SK-N-SH (cell line): ENCODE data around the gene CCR6. TPM values are rescaled to one million over a fixed set of nuclear protein-coding genes. Genes with fewer than 3 reads are reported as not detected.
"Not testable (repeated sequence)": the region's sequence is repeated elsewhere in the genome, so short reads cannot be mapped to it uniquely, and the experiment has no call there.

Experiments used
- CTCF ChIA-PET: fragments of 300-600, 350-600 bp; formaldehyde crosslinking; extraction: SDS; loops from one replicate; lab custom pipeline; 2021; lab: Yijun Ruan, JAX
- POLR2A ChIA-PET: fragments of 350-600 bp; sonication (Branson Sonifier 250); formaldehyde crosslinking; extraction: SDS; loops from one replicate; lab custom pipeline; 2020; ENCODE audit warnings: antibody characterized with exemption, inconsistent platforms; lab: Yijun Ruan, JAX
- DNase-seq: peaks from one replicate; pipeline ENCODE4 v3.0.0; 2012
- H2AFZ ChIP-seq: fragments of 200-600 bp; sonication (generic); 2 replicates; pipeline ENCODE4 v1.8.1; 2016; ENCODE audit warnings: antibody characterized with exemption, mild to moderate bottlenecking, low read depth
- H3F3A ChIP-seq: fragments of 200-600 bp; sonication (generic); replicated peaks from 2 replicates; pipeline ENCODE3; 2016; ENCODE audit warnings: antibody characterized with exemption, mild to moderate bottlenecking; ENCODE audit not compliant: insufficient read depth
- H3K27ac ChIP-seq, 2 experiments: fragments of 200-500 bp in 1 of 2; fragments of 200-600 bp in 1 of 2; sonication (Bioruptor generic) in 1 of 2; sonication (generic), shearing (Covaris generic) in 1 of 2; 2 replicates each; pipeline versions ENCODE4 v1.5.1 to v1.6.1; 2014 to 2016; ENCODE audit warnings: low read depth in 2 of 2, inconsistent platforms in 1 of 2, low read length in 1 of 2, mild to moderate bottlenecking in 1 of 2, mixed read lengths in 1 of 2
- H3K27me3 ChIP-seq: fragments of 200-600 bp; sonication (generic), shearing (Covaris generic); 2 replicates; pipeline ENCODE4 v1.6.1; 2016; ENCODE audit warnings: mixed run types; ENCODE audit not compliant: insufficient read depth
- H3K36me3 ChIP-seq, 2 experiments: fragments of 200-500 bp in 1 of 2; fragments of 200-600 bp in 1 of 2; sonication (Bioruptor generic) in 1 of 2; sonication (generic) in 1 of 2; replicated peaks in 1 of 2; 2 replicates each; pipeline versions ENCODE3 to v1.5.1; 2014 to 2016; ENCODE audit warnings: low read length in 1 of 2, mild to moderate bottlenecking in 1 of 2; ENCODE audit not compliant: insufficient read depth in 2 of 2, control insufficient read depth in 1 of 2
- H3K4me1 ChIP-seq, 2 experiments: fragments of 200-500 bp in 1 of 2; fragments of 200-600 bp in 1 of 2; sonication (Bioruptor generic) in 1 of 2; sonication (generic), shearing (Covaris generic) in 1 of 2; 2 replicates each; pipeline versions ENCODE4 v1.5.1 to v1.6.1; 2014 to 2016; ENCODE audit warnings: low read depth in 1 of 2, low read length in 1 of 2, mixed run types in 1 of 2; ENCODE audit not compliant: insufficient read depth in 2 of 2, control insufficient read depth in 1 of 2
- H3K4me2 ChIP-seq: fragments of 200-600 bp; sonication (generic), shearing (Covaris generic); 2 replicates; pipeline ENCODE4 v1.6.1; 2017; ENCODE audit warnings: mixed run types
- H3K4me3 ChIP-seq, 2 experiments: fragments of 200-500 bp in 1 of 2; fragments of 200-600 bp in 1 of 2; sonication (Bioruptor generic) in 1 of 2; sonication (generic), shearing (Covaris generic) in 1 of 2; 2 replicates each; pipeline versions ENCODE4 v1.5.1 to v1.8.1; 2014 to 2016; ENCODE audit warnings: low read depth in 2 of 2, inconsistent platforms in 1 of 2, low read length in 1 of 2, mild to moderate bottlenecking in 1 of 2, mixed read lengths in 1 of 2, moderate library complexity in 1 of 2
- H3K79me2 ChIP-seq: fragments of 200-600 bp; sonication (generic); 2 replicates; pipeline ENCODE4 v1.8.1; 2017; ENCODE audit warnings: mild to moderate bottlenecking; ENCODE audit not compliant: insufficient read depth
- H3K9ac ChIP-seq: fragments of 200-600 bp; sonication (generic); 2 replicates; pipeline ENCODE4 v1.6.1; 2017; ENCODE audit warnings: mixed run types
- H3K9me2 ChIP-seq: fragments of 200-600 bp; sonication (generic); 2 replicates; pipeline ENCODE4 v1.6.1; 2017; ENCODE audit warnings: mixed run types
- H3K9me3 ChIP-seq: fragments of 200-600 bp; sonication (generic); 2 replicates; pipeline ENCODE4 v1.6.1; 2017; ENCODE audit warnings: mixed run types, mild to moderate bottlenecking, moderate library complexity
- H4K20me1 ChIP-seq: fragments of 200-600 bp; sonication (generic); 2 replicates; pipeline ENCODE4 v1.6.1; 2017; ENCODE audit warnings: mild to moderate bottlenecking, mixed run types; ENCODE audit not compliant: insufficient read depth
- WGBS: methylation state at CpG from one replicate; pipeline ENCODE4 v1.1.6; 2017; ENCODE audit warnings: low lambda C conversion rate; 5-methylcytosine and 5-hydroxymethylcytosine counted together
- polyA plus RNA-seq, 3 experiments: library from polyadenylated mRNA; depleted of rRNA; stranded (reverse); fragments of >200 nt; gene quantifications; 2 replicates each; pipeline ENCODE4 v1.2.3, GENCODE V29; 2012

The CCR6 gene
- polyA plus RNA-seq, 1 of the 3 experiments (the other 2 are of a cell fraction), result not detected

- H2AFZ ChIP-seq, H3F3A ChIP-seq, H3K36me3 ChIP-seq, H3K9me2 ChIP-seq, H3K4me3 ChIP-seq, CTCF ChIA-PET, H3K9me3 ChIP-seq, H3K27ac ChIP-seq, POLR2A ChIA-PET, H3K4me2 ChIP-seq, H3K4me1 ChIP-seq, DNase-seq, H3K9ac ChIP-seq, H4K20me1 ChIP-seq, H3K27me3 ChIP-seq, H3K79me2 ChIP-seq: not testable (repeated sequence)
- WGBS, result 61% methylated on average over 11 of the region's 11 CpGs
These were observed 48.4 kb downstream of the CCR6 start for GRCh38 chr6:167171300-167171699.

DNA sequence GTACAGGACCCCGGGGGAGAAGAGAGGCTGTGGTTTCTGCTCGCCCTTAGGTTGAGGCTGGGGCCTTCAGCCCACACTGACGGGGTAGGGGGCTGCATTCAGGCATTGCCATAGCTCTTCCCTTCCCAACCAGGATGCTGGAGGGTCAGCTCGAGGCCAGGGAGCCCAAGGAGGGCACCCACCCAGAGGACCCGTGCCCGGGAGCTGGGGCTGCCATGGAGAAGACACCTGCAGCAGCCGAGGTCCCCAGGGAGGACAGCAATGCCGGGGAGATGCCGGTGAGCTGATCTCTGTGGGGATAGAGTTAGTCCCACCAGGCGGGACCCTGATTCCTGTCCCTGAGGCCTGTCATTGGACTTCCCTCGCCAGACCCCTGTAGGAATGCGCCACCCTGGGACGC lies 49.1 kb downstream of the CCR6 start:
- H3K36me3 ChIP-seq, H3K27ac ChIP-seq, H3K79me2 ChIP-seq, H3K9ac ChIP-seq, H3K4me2 ChIP-seq, H3K4me3 ChIP-seq, POLR2A ChIA-PET, H3K9me3 ChIP-seq, H3K9me2 ChIP-seq, H4K20me1 ChIP-seq, H3K27me3 ChIP-seq, H3K4me1 ChIP-seq, CTCF ChIA-PET, H3F3A ChIP-seq, H2AFZ ChIP-seq, DNase-seq: not testable (repeated sequence)
- 75% methylated on average over 2 of the region's 13 CpGs for WGBS

GRCh38 chr6:167177271-167177670 lies 54.4 kb downstream of the CCR6 start:
- H3K36me3 ChIP-seq, H3K9ac ChIP-seq, H3K4me1 ChIP-seq, H3K27ac ChIP-seq, H3K79me2 ChIP-seq, H3K4me2 ChIP-seq, H3K27me3 ChIP-seq, H4K20me1 ChIP-seq, H2AFZ ChIP-seq, H3K4me3 ChIP-seq, H3K9me2 ChIP-seq, DNase-seq, H3K9me3 ChIP-seq, CTCF ChIA-PET, POLR2A ChIA-PET, H3F3A ChIP-seq: not testable (repeated sequence)
- no CpG with 5 or more reads among the region's 14 CpGs for WGBS

DNA sequence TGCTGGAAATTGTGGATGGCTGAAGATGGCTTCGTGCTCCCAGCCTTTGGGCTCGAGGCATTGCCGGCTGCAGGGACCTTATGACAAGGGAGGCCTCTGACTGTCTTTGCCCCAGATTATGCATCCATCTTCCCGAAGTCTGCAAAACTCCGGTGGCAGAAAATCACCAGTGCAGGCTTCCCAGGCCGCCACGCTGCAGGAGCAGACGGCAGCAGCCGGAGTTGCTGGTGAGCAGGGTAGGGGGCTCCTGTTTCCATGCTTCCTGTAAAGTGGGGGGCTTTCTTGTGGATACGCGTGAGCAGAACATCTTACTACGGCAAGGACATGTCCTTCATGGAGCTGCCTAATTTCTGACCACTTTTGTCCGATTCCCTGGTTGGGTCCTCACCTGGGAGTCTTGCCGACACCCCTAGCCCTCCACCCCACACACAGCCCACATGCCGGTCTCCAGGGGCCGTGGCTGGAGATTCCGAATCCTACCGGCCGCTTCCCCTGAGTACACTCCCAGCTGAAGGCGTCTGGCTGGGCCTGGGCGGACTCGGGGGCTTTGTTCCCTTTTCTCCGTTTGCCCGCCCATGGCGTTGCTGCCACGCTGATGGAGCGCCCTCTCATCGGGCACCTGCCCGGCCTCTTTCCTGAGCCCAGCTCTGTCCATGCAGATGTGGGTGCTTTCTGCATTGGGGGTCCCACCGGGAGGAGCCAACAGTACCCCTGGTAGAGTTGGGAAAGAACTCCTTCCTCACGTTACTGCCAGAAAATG lies 56.2 kb downstream of the CCR6 start:
- H3K27me3 ChIP-seq, H2AFZ ChIP-seq, H3K4me1 ChIP-seq, DNase-seq, H3K27ac ChIP-seq, H3K79me2 ChIP-seq, H4K20me1 ChIP-seq, H3K9ac ChIP-seq, POLR2A ChIA-PET, H3K9me3 ChIP-seq, H3K4me3 ChIP-seq, H3K9me2 ChIP-seq, CTCF ChIA-PET, H3K4me2 ChIP-seq, H3K36me3 ChIP-seq, H3F3A ChIP-seq: not testable (repeated sequence)
- whole genome bisulfite sequencing, result 73% methylated on average over 12 of the region's 31 CpGs

DNA sequence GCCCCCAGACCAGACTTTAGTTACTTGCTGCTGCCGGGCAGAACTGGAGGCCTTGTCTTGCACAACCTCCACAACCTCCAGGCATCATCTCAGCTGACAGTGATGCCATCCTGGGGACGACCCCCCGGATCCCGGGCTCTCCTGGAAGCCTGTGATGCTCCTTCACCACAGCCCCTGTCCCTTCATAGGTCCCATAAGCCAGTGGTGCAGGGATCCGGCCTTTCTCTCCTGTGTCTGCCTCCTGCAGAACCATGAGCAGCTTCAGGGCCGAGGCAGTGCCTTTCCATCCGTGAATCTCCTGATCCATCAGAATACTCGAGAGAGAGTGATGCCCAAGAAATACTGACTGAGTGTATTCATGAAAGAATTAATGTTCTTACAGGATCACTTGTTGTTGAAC lies 57.2 kb downstream of the CCR6 start:
- H3K9me2 ChIP-seq, result not testable (repeated sequence)

GRCh38 chr6:167181351-167181750 lies 58.5 kb downstream of the CCR6 start:
- WGBS, result no CpG with 5 or more reads among the region's 6 CpGs
- POLR2A ChIA-PET, DNase-seq, H3K27ac ChIP-seq, H3K9me2 ChIP-seq, H3K9ac ChIP-seq, CTCF ChIA-PET, H3K4me3 ChIP-seq, H3K4me2 ChIP-seq, H3K9me3 ChIP-seq, H2AFZ ChIP-seq, H3K27me3 ChIP-seq, H3K79me2 ChIP-seq, H3K36me3 ChIP-seq, H4K20me1 ChIP-seq, H3K4me1 ChIP-seq, H3F3A ChIP-seq: not testable (repeated sequence)

More for the DNA sequence above, 57.2 kb downstream of the CCR6 start:
- POLR2A ChIA-PET, H3K9me3 ChIP-seq, H3K27ac ChIP-seq, H3F3A ChIP-seq, H3K27me3 ChIP-seq, H3K4me2 ChIP-seq, H2AFZ ChIP-seq, H4K20me1 ChIP-seq, H3K4me3 ChIP-seq, H3K79me2 ChIP-seq, H3K36me3 ChIP-seq, H3K4me1 ChIP-seq, DNase-seq, H3K9ac ChIP-seq, CTCF ChIA-PET: not testable (repeated sequence)
- WGBS, result 46% methylated on average over 4 of the region's 8 CpGs
